GM23338 (cell line): ENCODE results near the gene CAST. TPM values are rescaled to one million over a fixed set of nuclear protein-coding genes. Genes with fewer than 3 reads are reported as not detected.

Source experiments
- ATAC-seq: fragments of 200-7000 bp; cut with Tn5 transposase; 3 replicates; pipeline ENCODE4 v1.9.1; 2020
- DNase-seq: peaks from one replicate; pipeline ENCODE4 v3.0.0-alpha.2; 2015; ENCODE audit warnings: low spot score
- H2AFZ ChIP-seq: fragments of 200-600 bp; sonication (generic); 2 replicates; pipeline ENCODE4 v1.8.0; 2016; ENCODE audit warnings: antibody characterized with exemption, mild to moderate bottlenecking, moderate library complexity
- H3F3A ChIP-seq: fragments of 200-600 bp; sonication (generic); replicated peaks from 2 replicates; pipeline ENCODE4 v1.8.0; 2017; ENCODE audit warnings: antibody characterized with exemption, mixed run types, low read depth
- H3K27ac ChIP-seq: fragments of 200-600 bp; sonication (generic); 2 replicates; pipeline ENCODE4 v1.6.1; 2016; ENCODE audit warnings: low read depth
- H3K27me3 ChIP-seq: fragments of 200-600 bp; sonication (generic); 2 replicates; pipeline ENCODE4 v1.8.0; 2016; ENCODE audit warnings: mild to moderate bottlenecking, mixed run types, moderate library complexity; ENCODE audit not compliant: insufficient read depth
- H3K36me3 ChIP-seq: fragments of 200-600 bp; sonication (generic); 2 replicates; pipeline ENCODE4 v1.8.0; 2016; ENCODE audit warnings: mild to moderate bottlenecking; ENCODE audit not compliant: insufficient read depth
- H3K4me1 ChIP-seq: fragments of 200-600 bp; sonication (generic); 2 replicates; pipeline ENCODE4 v1.8.0; 2016; ENCODE audit warnings: mild to moderate bottlenecking, moderate library complexity; ENCODE audit not compliant: insufficient read depth
- H3K4me2 ChIP-seq: fragments of 200-600 bp; sonication (generic); 2 replicates; pipeline ENCODE4 v1.7.1; 2017; ENCODE audit warnings: mixed run types
- H3K4me3 ChIP-seq: fragments of 200-600 bp; sonication (generic); 2 replicates; pipeline ENCODE4 v1.6.1; 2016; ENCODE audit warnings: mixed run types
- H3K79me2 ChIP-seq: fragments of 200-600 bp; sonication (generic); replicated peaks from 2 replicates; pipeline ENCODE4 v1.8.0; 2017; ENCODE audit warnings: mild to moderate bottlenecking; ENCODE audit not compliant: insufficient read depth
- H3K9me2 ChIP-seq: fragments of 200-600 bp; sonication (generic); 2 replicates; pipeline ENCODE4 v1.8.0; 2017; ENCODE audit not compliant: insufficient read depth
- H4K20me1 ChIP-seq: fragments of 200-600 bp; sonication (generic); replicated peaks from 2 replicates; pipeline ENCODE4 v1.8.0; 2017; ENCODE audit warnings: mild to moderate bottlenecking; ENCODE audit not compliant: insufficient read depth
- H3K27ac Mint-ChIP-seq: 2 replicates; pipeline ENCODE4 v1.8.0; 2020; ENCODE audit warnings: inconsistent platforms, mild to moderate bottlenecking, moderate library complexity, mixed read lengths
- H3K27me3 Mint-ChIP-seq: 3 replicates; pipeline ENCODE4 v1.8.0; 2022; ENCODE audit warnings: low read depth, mild to moderate bottlenecking, moderate library complexity, mixed read lengths, inconsistent platforms; ENCODE audit not compliant: insufficient read depth, poor library complexity
- H3K36me3 Mint-ChIP-seq: 3 replicates; pipeline ENCODE4 v1.8.0; 2021; ENCODE audit warnings: low read depth, mild to moderate bottlenecking, inconsistent platforms, moderate library complexity, mixed read lengths
- H3K4me1 Mint-ChIP-seq: 3 replicates; pipeline ENCODE4 v1.8.0; 2020; ENCODE audit warnings: mild to moderate bottlenecking, inconsistent platforms, mixed read lengths
- H3K4me3 Mint-ChIP-seq: 3 replicates; pipeline ENCODE4 v1.8.0; 2021; ENCODE audit warnings: moderate library complexity, mild to moderate bottlenecking, inconsistent platforms, mixed read lengths
- H3K9me3 Mint-ChIP-seq: 3 replicates; pipeline ENCODE4 v1.8.0; 2020; ENCODE audit warnings: moderate library complexity, mild to moderate bottlenecking, inconsistent platforms, mixed read lengths
- CREB1 ChIP-seq: fragments of 250-450 bp; sonication (Bioruptor Pico); IDR thresholded peaks from 2 replicates; pipeline ENCODE4 v1.5.0; 2020; ENCODE audit warnings: low read depth, mild to moderate bottlenecking, moderate library complexity
- CTCF ChIP-seq, 2 experiments: fragments of 200-600 bp in 1 of 2; sonication (generic) in 1 of 2; conservative IDR thresholded peaks; 2 replicates each; pipeline versions ENCODE4 v1.5.1 to v1.6.1; 2016 to 2017; ENCODE audit warnings: antibody characterized with exemption in 2 of 2, low read depth in 2 of 2, mild to moderate bottlenecking in 2 of 2, moderate library complexity in 1 of 2
- JUNB ChIP-seq: IDR thresholded peaks from one replicate; pipeline ENCODE4 v1.6.1; 2016; ENCODE audit warnings: antibody characterized with exemption; ENCODE audit not compliant: unreplicated experiment
- NANOG ChIP-seq: IDR thresholded peaks from 2 replicates; pipeline ENCODE4 v1.6.1; 2016; ENCODE audit warnings: antibody characterized with exemption, borderline replicate concordance
- POLR2AphosphoS5 ChIP-seq: IDR thresholded peaks from 2 replicates; pipeline ENCODE4 v1.6.1; 2016; ENCODE audit warnings: antibody characterized with exemption, low read depth
- ZNF331 ChIP-seq: fragments of 250-450 bp; sonication (Bioruptor Pico); IDR thresholded peaks from 2 replicates; pipeline ENCODE4 v1.5.0; 2020; ENCODE audit warnings: low read depth, mild to moderate bottlenecking, moderate library complexity
- ZNF462 ChIP-seq: fragments of 250-450 bp; sonication (Bioruptor Pico); IDR thresholded peaks from 2 replicates; pipeline ENCODE4 v1.5.0; 2020; ENCODE audit warnings: mild to moderate bottlenecking, moderate library complexity
- polyA plus RNA-seq: library from polyadenylated mRNA; unstranded; fragments of >200 nt; fragmentation: Nextera tagmentation; extraction: Ambion mirVana; gene quantifications from 2 replicates; pipeline ENCODE4 v1.2.1, GENCODE V29; 2016
- total RNA-seq: library from RNA; depleted of rRNA; stranded (reverse); fragments of >200 nt; shearing (Covaris generic); gene quantifications from 2 replicates; pipeline ENCODE4 v1.2.3, GENCODE V29; 2014

The CAST gene
- total and polyA plus RNA-seq, 2 experiments from 2014 or later: 37.9 to 57.7 TPM

- TF ChIP-seq ZNF462 (CRISPR knock-in tag) (no peak), CTCF (conservative IDR thresholded peaks at IDR 0.05; ENCODE audit: low read depth in 2 of 2) (no peak), ZNF331 (no peak), POLR2AphosphoS5 (no peak), CREB1 (CRISPR knock-in tag) (no peak), JUNB (no peak), NANOG (no peak)
Measured at GRCh38 chr5:96655085-96655484, 7.1 kb upstream of the CAST start (continued).

GRCh38 chr5:96655506-96655905, 6.7 kb upstream of the CAST start:
- Histone ChIP-seq H3F3A (no peaks in the 10 kb centered on the region), H2AFZ (no peak overlapping the region), H3K4me1 (peaks cover 5% of the 10 kb centered on the region), H3K9me2 (no peaks in the 10 kb centered on the region), H3K27me3 (peaks cover 19% of the 10 kb centered on the region), H3K27ac (no peak overlapping the region), H3K4me3 (no peak overlapping the region), H3K36me3 (no peaks in the 10 kb centered on the region), H3K79me2 (no peaks in the 10 kb centered on the region), H4K20me1 (no peaks in the 10 kb centered on the region), H3K4me2 (no peak overlapping the region)
- peaks cover 4% of the 10 kb centered on the region for H3K27me3 Mint-ChIP-seq
- no peak overlapping the region for H3K27ac Mint-ChIP-seq
- no peak for DNase-seq
- H3K9me3 Mint-ChIP-seq: no peaks in the 10 kb centered on the region
- no peak overlapping the region for H3K4me3 Mint-ChIP-seq
- H3K36me3 Mint-ChIP-seq: no peaks in the 10 kb centered on the region
- H3K4me1 Mint-ChIP-seq: peaks cover 17% of the 10 kb centered on the region
- no peak for ATAC-seq
- no peak for TF ChIP-seq POLR2AphosphoS5
- no peak for TF ChIP-seq CREB1 (CRISPR knock-in tag)
- TF ChIP-seq JUNB: no peak
- no peak for TF ChIP-seq CTCF (conservative IDR thresholded peaks at IDR 0.05; ENCODE audit: low read depth in 2 of 2)
